ENCODE data around the gene SLC22A23.

DNA sequence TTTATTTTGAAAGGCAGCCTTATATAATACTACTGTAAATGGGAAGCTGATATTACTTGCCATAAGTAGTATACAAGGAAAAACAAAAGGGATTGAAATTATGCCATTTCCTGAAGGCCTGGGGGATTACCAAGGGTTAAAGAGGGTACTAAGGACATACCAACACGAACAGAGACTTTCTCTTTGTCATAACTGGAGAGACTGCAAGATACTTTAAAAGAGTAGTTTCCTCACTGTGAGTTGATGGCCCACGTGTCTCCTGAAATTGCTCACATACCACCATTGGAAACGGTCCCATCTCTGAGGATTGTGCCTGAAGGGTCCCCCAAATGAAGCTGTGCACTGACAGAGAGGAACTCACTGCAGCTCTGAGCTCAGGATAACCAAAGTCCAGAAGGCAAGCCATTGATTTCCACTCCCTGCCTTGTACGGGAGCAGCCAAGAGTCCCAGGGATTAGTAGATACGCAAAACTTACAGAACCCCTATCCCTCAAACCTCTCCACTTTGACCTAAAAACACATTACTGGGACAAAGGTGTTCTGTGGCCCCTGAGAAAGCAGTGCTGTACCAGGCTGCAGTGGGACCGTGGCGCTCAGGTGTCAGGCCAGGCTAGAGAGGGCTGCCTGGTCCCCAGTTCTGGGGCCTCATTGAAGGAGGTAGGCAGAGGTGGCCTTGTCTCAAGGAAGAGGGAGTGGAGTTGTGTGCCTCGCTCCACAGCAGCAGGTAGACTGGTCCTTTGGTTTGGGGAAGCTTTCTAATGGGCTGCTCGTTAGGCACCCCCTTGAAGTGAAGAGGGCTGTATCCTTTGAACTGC lies 182.9 kb downstream of the SLC22A23 start:
- TF ChIP-seq EZH2 (IDR thresholded peaks at IDR 0.05) = no peak
- TF ChIP-seq POLR2AphosphoS5 (IDR thresholded peaks at IDR 0.05; ENCODE audit: borderline replicate concordance, low read depth, low read length) = no peak

Data from SK-N-MC (cell line).